OCI-LY1 (cell line): ENCODE measurements around the gene NPY4R.
"Not testable (repeated sequence)": the region's sequence is repeated elsewhere in the genome, so short reads cannot be mapped to it uniquely, and the experiment has no call there.

Experiments used
- EZH2 ChIP-seq: fragments of 200-600 bp; sonication (generic), shearing (Covaris generic); IDR thresholded peaks from 2 replicates; pipeline ENCODE4 v1.8.0; 2017; ENCODE audit warnings: borderline replicate concordance, mixed run types, mild to moderate bottlenecking, antibody characterized with exemption, low read length, moderate library complexity, mixed read lengths
- TF ChIP-seq, protein P1 (sequence below): fragments of 200-600 bp; sonication (generic), shearing (Covaris generic); IDR thresholded peaks from 2 replicates; pipeline ENCODE4 v1.5.1; 2017; ENCODE audit warnings: mild to moderate bottlenecking, antibody characterized with exemption, low read length, moderate library complexity, mixed read lengths

DNA sequence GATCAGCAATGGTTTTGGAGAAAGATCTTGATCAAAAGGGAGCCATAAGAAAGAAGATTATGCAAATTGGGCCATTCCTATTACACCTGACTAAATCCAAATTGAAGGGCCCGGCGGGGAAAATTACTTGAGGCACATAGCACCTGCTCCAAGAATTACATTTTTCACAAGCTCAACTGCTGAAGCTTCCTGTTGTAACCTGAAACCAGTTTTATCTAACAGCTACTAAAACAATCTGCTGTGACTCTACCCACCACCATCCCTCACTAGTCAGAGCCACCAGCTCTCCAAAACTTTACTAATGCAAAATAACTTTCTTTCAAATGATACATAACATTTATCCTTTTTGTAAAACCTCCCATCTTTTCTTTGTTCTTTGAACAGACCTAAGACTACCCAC, 20.7 kb upstream of the NPY4R start:
- TF ChIP-seq, protein P1, sequence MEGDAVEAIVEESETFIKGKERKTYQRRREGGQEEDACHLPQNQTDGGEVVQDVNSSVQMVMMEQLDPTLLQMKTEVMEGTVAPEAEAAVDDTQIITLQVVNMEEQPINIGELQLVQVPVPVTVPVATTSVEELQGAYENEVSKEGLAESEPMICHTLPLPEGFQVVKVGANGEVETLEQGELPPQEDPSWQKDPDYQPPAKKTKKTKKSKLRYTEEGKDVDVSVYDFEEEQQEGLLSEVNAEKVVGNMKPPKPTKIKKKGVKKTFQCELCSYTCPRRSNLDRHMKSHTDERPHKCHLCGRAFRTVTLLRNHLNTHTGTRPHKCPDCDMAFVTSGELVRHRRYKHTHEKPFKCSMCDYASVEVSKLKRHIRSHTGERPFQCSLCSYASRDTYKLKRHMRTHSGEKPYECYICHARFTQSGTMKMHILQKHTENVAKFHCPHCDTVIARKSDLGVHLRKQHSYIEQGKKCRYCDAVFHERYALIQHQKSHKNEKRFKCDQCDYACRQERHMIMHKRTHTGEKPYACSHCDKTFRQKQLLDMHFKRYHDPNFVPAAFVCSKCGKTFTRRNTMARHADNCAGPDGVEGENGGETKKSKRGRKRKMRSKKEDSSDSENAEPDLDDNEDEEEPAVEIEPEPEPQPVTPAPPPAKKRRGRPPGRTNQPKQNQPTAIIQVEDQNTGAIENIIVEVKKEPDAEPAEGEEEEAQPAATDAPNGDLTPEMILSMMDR, result not testable (repeated sequence)
- TF ChIP-seq EZH2, result not testable (repeated sequence)
